ENCODE data around the gene ADAMTS2.

GRCh38 chr5:179199246-179199645, 146.0 kb downstream of the ADAMTS2 start:
- TF ChIP-seq CEBPB (IDR thresholded peaks at IDR 0.05): no peak
- TF ChIP-seq RAD21 (IDR thresholded peaks at IDR 0.05; ENCODE audit: low read depth): no peak
- no peak for TF ChIP-seq EGR1 (IDR thresholded peaks at IDR 0.05)
- no peak for TF ChIP-seq MAX (IDR thresholded peaks at IDR 0.05)
- TF ChIP-seq FOXM1 (IDR thresholded peaks at IDR 0.05; ENCODE audit: borderline replicate concordance, low read depth): no peak
- no peak for TF ChIP-seq YY1 (IDR thresholded peaks at IDR 0.05; ENCODE audit: low read depth)
